ENCODE results near the gene PRDM15.

Gene PRDM15

DNA sequence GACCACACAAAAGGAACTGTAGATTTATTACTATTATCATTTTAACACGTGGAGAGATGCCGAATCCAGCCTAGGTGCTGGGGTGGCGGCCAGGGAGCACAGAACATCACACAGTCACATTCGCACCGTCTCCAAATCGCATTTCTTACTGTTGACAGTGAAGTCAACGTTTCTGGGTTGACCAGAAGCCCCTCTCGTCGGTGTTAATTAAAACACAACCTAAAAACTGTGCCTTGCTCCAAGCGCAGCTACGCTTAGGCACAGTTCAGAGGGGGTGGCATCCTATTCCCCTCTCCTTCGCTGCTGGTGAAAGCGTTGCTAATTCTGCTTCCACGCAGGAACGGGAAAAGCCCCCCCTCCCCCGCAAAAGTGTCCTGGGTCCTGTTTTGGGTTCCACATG lies 116.4 kb downstream of the PRDM15 start:
- H3K36me3 ChIP-seq (replicated peaks; ENCODE audit: insufficient read depth, low read length), result no peaks in the 10 kb centered on the region
- no peak overlapping the region for H3K27ac ChIP-seq (ENCODE audit: low read length)
- DNase-seq, result no peak
- H3K4me3 ChIP-seq (ENCODE audit: low read length), result no peak overlapping the region
- H3K9me2 ChIP-seq (replicated peaks; ENCODE audit: insufficient read depth, low read length), result no peaks in the 10 kb centered on the region
- no peak for TF ChIP-seq EZH2phosphoT487 (IDR thresholded peaks at IDR 0.05; ENCODE audit: low read length)
- H3K27me3 ChIP-seq (replicated peaks; ENCODE audit: insufficient read depth, low read length), result peaks cover 80% of the 10 kb centered on the region
- H4K20me1 ChIP-seq (ENCODE audit: insufficient read depth, low read length), result no peaks in the 10 kb centered on the region
- no peak overlapping the region for H2AFZ ChIP-seq (ENCODE audit: low read length)
- no peaks in the 10 kb centered on the region for H3K79me2 ChIP-seq (ENCODE audit: low read length)
- no peak overlapping the region for H3K9ac ChIP-seq (ENCODE audit: low read length)
- H3K4me1 ChIP-seq (ENCODE audit: low read length), result no peaks in the 10 kb centered on the region
- no peaks in the 10 kb centered on the region for H3K9me3 ChIP-seq (replicated peaks; ENCODE audit: insufficient read depth, low read length)
- no peak overlapping the region for H3K4me2 ChIP-seq (ENCODE audit: low read depth, low read length)
- no peaks in the 10 kb centered on the region for H3F3A ChIP-seq (ENCODE audit: insufficient read depth, low read length)

DNA sequence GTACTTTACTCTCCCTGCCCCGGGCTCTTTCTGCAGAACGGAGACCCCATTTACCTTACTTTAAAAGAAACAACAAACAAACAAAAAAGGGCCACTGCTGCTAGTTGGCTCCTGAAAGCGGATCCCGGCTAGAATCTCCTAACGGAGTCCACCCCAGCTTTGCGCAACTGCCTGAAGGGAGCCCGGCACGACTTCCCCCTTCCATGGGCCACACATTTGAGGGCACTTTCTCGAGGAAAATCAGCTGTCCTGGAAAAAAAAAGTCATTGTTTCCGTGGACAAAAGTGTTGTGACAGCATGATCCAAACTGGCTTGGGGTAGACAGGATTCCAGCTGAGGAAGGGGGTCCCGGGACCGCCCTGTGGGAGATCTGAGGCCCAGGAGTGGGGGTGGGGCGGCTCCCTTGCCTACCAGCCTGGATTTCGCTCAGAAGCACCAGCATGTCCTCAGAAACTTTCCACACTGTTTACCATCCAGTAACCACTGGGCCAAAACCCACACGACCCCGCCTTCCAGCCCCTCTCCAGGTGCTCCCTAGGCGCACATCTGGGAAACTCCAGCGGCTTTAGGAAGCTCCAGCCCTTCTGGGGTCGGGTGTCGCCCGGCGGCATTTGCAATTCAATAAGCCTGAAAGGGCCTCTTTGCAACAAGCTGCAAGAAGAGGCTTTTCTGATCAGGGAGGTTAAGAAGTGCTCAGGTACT lies 117.1 kb downstream of the PRDM15 start:
- H3K27ac ChIP-seq (ENCODE audit: low read length), result no peak overlapping the region
- no peaks in the 10 kb centered on the region for H3K79me2 ChIP-seq (ENCODE audit: low read length)
- H2AFZ ChIP-seq (ENCODE audit: low read length), result no peak overlapping the region

DNA sequence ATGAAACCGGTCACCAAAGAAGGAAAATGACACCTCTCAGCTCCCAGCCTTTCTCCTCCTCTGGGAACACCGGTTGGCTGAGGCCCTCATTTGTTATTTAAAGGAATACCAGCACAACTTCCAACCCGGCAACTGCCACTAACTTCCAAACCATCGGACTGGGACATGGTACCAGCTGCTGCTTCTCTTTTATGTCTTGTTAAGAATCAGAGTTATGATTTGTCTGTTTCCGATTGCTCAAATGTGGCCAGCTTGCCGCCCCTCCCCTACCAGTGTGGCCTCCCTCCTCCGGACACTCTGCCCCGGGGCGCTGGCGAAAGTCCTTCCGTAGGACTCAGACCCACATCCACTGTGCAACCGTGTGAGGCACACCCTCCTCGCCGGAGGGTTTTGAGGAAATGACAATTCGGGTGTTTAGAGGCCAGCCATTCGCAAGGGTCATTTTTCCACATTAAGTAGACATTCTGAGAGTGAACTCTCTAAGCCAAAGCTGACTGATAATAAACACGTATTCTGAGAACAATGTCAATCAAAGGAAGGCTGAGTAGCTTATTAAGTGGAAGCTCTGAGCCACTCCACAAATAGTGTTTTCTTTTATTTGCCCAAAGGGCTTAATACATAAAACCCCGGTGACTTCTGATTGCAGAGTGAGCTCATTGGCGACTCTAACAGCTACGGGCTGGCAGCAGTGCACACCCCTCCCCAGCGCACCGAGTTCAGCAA lies 117.8 kb downstream of the PRDM15 start:
- Histone ChIP-seq H4K20me1 (ENCODE audit: insufficient read depth, low read length) (no peaks in the 10 kb centered on the region), H3K4me2 (ENCODE audit: low read depth, low read length) (0 out of 2 replicates have a peak overlapping the region, but pooled peaks have one; percentile 21), H3K27me3 (replicated peaks; ENCODE audit: insufficient read depth, low read length) (peaks cover 77% of the 10 kb centered on the region), H3F3A (ENCODE audit: insufficient read depth, low read length) (no peaks in the 10 kb centered on the region), H3K27ac (ENCODE audit: low read length) (no peak overlapping the region), H3K79me2 (ENCODE audit: low read length) (no peaks in the 10 kb centered on the region), H3K9me2 (replicated peaks; ENCODE audit: insufficient read depth, low read length) (no peaks in the 10 kb centered on the region), H3K4me1 (ENCODE audit: low read length) (no peaks in the 10 kb centered on the region), H3K36me3 (replicated peaks; ENCODE audit: insufficient read depth, low read length) (no peaks in the 10 kb centered on the region), H3K9ac (ENCODE audit: low read length) (no peak overlapping the region), H3K9me3 (replicated peaks; ENCODE audit: insufficient read depth, low read length) (no peaks in the 10 kb centered on the region), H2AFZ (ENCODE audit: low read length) (no peak overlapping the region), H3K4me3 (ENCODE audit: low read length) (no peak overlapping the region)
- peak; percentile 15 for TF ChIP-seq EZH2 (optimal IDR thresholded peaks at IDR 0.05; ENCODE audit: low read depth, low read length)
- TF ChIP-seq, protein P1, sequence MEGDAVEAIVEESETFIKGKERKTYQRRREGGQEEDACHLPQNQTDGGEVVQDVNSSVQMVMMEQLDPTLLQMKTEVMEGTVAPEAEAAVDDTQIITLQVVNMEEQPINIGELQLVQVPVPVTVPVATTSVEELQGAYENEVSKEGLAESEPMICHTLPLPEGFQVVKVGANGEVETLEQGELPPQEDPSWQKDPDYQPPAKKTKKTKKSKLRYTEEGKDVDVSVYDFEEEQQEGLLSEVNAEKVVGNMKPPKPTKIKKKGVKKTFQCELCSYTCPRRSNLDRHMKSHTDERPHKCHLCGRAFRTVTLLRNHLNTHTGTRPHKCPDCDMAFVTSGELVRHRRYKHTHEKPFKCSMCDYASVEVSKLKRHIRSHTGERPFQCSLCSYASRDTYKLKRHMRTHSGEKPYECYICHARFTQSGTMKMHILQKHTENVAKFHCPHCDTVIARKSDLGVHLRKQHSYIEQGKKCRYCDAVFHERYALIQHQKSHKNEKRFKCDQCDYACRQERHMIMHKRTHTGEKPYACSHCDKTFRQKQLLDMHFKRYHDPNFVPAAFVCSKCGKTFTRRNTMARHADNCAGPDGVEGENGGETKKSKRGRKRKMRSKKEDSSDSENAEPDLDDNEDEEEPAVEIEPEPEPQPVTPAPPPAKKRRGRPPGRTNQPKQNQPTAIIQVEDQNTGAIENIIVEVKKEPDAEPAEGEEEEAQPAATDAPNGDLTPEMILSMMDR (IDR thresholded peaks at IDR 0.05; ENCODE audit: low read length), result no peak
- DNase-seq, result no peak

More for the DNA sequence above, 117.1 kb downstream of the PRDM15 start:
- no peak overlapping the region for H3K9ac ChIP-seq (ENCODE audit: low read length)
- peaks cover 74% of the 10 kb centered on the region for H3K27me3 ChIP-seq (replicated peaks; ENCODE audit: insufficient read depth, low read length)
- no peaks in the 10 kb centered on the region for H3F3A ChIP-seq (ENCODE audit: insufficient read depth, low read length)
- TF ChIP-seq EZH2 (optimal IDR thresholded peaks at IDR 0.05; ENCODE audit: low read depth, low read length) (no peak), EZH2phosphoT487 (IDR thresholded peaks at IDR 0.05; ENCODE audit: low read length) (no peak)
- TF ChIP-seq, protein P1 (IDR thresholded peaks at IDR 0.05; ENCODE audit: low read length), result no peak
- H3K4me3 ChIP-seq (ENCODE audit: low read length), result no peak overlapping the region
- H3K9me3 ChIP-seq (replicated peaks; ENCODE audit: insufficient read depth, low read length), result no peaks in the 10 kb centered on the region
- no peak for DNase-seq
- H3K9me2 ChIP-seq (replicated peaks; ENCODE audit: insufficient read depth, low read length), result no peaks in the 10 kb centered on the region
- no peaks in the 10 kb centered on the region for H3K36me3 ChIP-seq (replicated peaks; ENCODE audit: insufficient read depth, low read length)
- no peaks in the 10 kb centered on the region for H3K4me1 ChIP-seq (ENCODE audit: low read length)
- no peaks in the 10 kb centered on the region for H4K20me1 ChIP-seq (ENCODE audit: insufficient read depth, low read length)
- H3K4me2 ChIP-seq (ENCODE audit: low read depth, low read length), result no peak overlapping the region

DNA sequence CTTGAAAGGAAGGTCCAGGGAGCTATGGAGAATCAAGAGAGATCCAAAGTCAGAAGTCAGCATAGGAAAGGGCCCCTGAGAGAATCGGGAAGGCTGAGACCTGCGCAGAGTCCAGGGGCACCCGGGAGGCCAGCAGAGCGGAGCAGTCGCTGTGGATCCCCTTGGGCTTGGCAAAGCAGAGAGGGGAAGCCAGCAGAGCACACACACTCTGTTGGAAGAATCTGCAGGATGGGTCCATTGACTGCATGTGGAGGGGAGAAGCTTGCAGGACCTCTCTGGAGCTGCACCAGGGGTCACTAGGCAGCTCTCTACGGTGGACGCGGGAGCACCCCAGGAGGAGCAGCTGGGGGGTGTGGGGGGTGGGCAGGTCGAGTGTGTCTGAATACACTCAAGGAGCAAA lies 118.7 kb downstream of the PRDM15 start:
- Histone ChIP-seq H3K36me3 (replicated peaks; ENCODE audit: insufficient read depth, low read length) (no peaks in the 10 kb centered on the region), H3F3A (ENCODE audit: insufficient read depth, low read length) (no peaks in the 10 kb centered on the region), H4K20me1 (ENCODE audit: insufficient read depth, low read length) (no peaks in the 10 kb centered on the region), H3K4me3 (ENCODE audit: low read length) (no peak overlapping the region), H3K4me1 (ENCODE audit: low read length) (no peaks in the 10 kb centered on the region), H3K4me2 (ENCODE audit: low read depth, low read length) (no peak overlapping the region), H3K9ac (ENCODE audit: low read length) (no peak overlapping the region), H3K79me2 (ENCODE audit: low read length) (no peaks in the 10 kb centered on the region), H3K9me2 (replicated peaks; ENCODE audit: insufficient read depth, low read length) (no peaks in the 10 kb centered on the region), H3K27ac (ENCODE audit: low read length) (no peak overlapping the region), H3K27me3 (replicated peaks; ENCODE audit: insufficient read depth, low read length) (peaks cover 77% of the 10 kb centered on the region), H2AFZ (ENCODE audit: low read length) (no peak overlapping the region), H3K9me3 (replicated peaks; ENCODE audit: insufficient read depth, low read length) (no peaks in the 10 kb centered on the region)
- TF ChIP-seq EZH2 (optimal IDR thresholded peaks at IDR 0.05; ENCODE audit: low read depth, low read length), result no peak
- no peak for TF ChIP-seq EZH2phosphoT487 (IDR thresholded peaks at IDR 0.05; ENCODE audit: low read length)
- TF ChIP-seq, protein P1 (IDR thresholded peaks at IDR 0.05; ENCODE audit: low read length), result no peak
- no peak for DNase-seq
